Limb (tissue), 2 donors: Measurements from ENCODE around the gene CACNB3.
"Not testable (repeated sequence)": the region's sequence is repeated elsewhere in the genome, so short reads cannot be mapped to it uniquely, and the experiment has no call there.

ENCODE experiments used
- DNase-seq, 2 donors: peaks; one replicate each; pipeline ENCODE4 v3.0.0-alpha.2; 2016; ENCODE audit errors: extremely low spot score in 2 of 2

CACNB3 gene

GRCh38 chr12:48818831-48819590, 715 bp downstream of the CACNB3 start:
- DNase-seq = no peak

GRCh38 chr12:48819986-48820725, 1.9 kb downstream of the CACNB3 start:
- DNase-seq = peak in 1 of 2 donors; percentile 40

GRCh38 chr12:48822139-48822538, 3.8 kb downstream of the CACNB3 start:
- DNase-seq = no peak

- no peak for DNase-seq
Measured at GRCh38 chr12:48822711-48823110, 4.4 kb downstream of the CACNB3 start.

- no peak for DNase-seq
Measured at GRCh38 chr12:48823281-48823680, 5.0 kb downstream of the CACNB3 start.

GRCh38 chr12:48824112-48824511, 5.8 kb downstream of the CACNB3 start:
- no peak for DNase-seq

GRCh38 chr12:48824905-48825304, 6.6 kb downstream of the CACNB3 start:
- DNase-seq = no peak

- no peak for DNase-seq
Measured at GRCh38 chr12:48826209-48826855, 8.0 kb downstream of the CACNB3 start.

GRCh38 chr12:48827026-48827425, 8.7 kb downstream of the CACNB3 start:
- no peak for DNase-seq

GRCh38 chr12:48827513-48828096, 9.3 kb downstream of the CACNB3 start:
- DNase-seq = no peak

GRCh38 chr12:48828293-48828692, 10.0 kb downstream of the CACNB3 start:
- no peak for DNase-seq

GRCh38 chr12:48828841-48829575, 10.7 kb downstream of the CACNB3 start:
- DNase-seq = no peak

GRCh38 chr12:48831257-48831656, 13.0 kb downstream of the CACNB3 start:
- DNase-seq = no peak

- DNase-seq = no peak
Measured at GRCh38 chr12:48832321-48833060, 14.2 kb downstream of the CACNB3 start.

- DNase-seq = no peak
Measured at GRCh38 chr12:48838048-48838447, 19.8 kb downstream of the CACNB3 start.

- DNase-seq = not testable (repeated sequence)
Measured at GRCh38 chr12:48842021-48842420, 23.7 kb downstream of the CACNB3 start.

- DNase-seq = peak; percentile 97 to 98
Measured at GRCh38 chr12:48851883-48852733, 33.8 kb downstream of the CACNB3 start, which contains the start of gene DDX23. Gene DDX23 (minus strand): TSS chr12:48852163. CDS start chr12:48845782, 6,381 bp downstream.

- peak; percentile 90 for DNase-seq
Measured at GRCh38 chr12:48852734-48853688, 34.7 kb downstream of the CACNB3 start.
